GM21825 (cell line): ENCODE data around the gene ZFP28.

ENCODE experiments used
- ATAC-seq: cut with Tn5 transposase; IDR thresholded peaks from one replicate; pipeline ENCODE4 v1.9.1; 2021; ENCODE audit warnings: mild to moderate bottlenecking, moderate library complexity; ENCODE audit not compliant: unreplicated experiment

ZFP28 gene

GRCh38 chr19:56595548-56595899 is 56.8 kb downstream of the ZFP28 start:
- ATAC-seq: no peak

- ATAC-seq: no peak
Measured at GRCh38 chr19:56596676-56597075, 57.9 kb downstream of the ZFP28 start.

GRCh38 chr19:56597696-56598095 is 58.9 kb downstream of the ZFP28 start:
- ATAC-seq: no peak

GRCh38 chr19:56601375-56601774 is 62.6 kb downstream of the ZFP28 start:
- ATAC-seq: no peak

GRCh38 chr19:56603829-56604228 is 65.1 kb downstream of the ZFP28 start:
- ATAC-seq: no peak
